Brain microvascular endothelial cell (primary cell): ENCODE measurements around the gene TARM1.

ENCODE experiments used
- DNase-seq: peaks from one replicate; pipeline ENCODE4 v3.0.0-alpha.2; 2020
- H3K27ac ChIP-seq: fragments of 250-450 bp; sonication (Bioruptor Pico); 2 replicates; pipeline ENCODE4 v1.5.1; 2020; ENCODE audit warnings: mild to moderate bottlenecking, moderate library complexity
- H3K27me3 ChIP-seq: fragments of 250-450 bp; sonication (Bioruptor Pico); replicated peaks from 2 replicates; pipeline ENCODE4 v1.5.1; 2020; ENCODE audit warnings: mild to moderate bottlenecking
- H3K36me3 ChIP-seq: fragments of 250-450 bp; sonication (Bioruptor Pico); replicated peaks from 2 replicates; pipeline ENCODE4 v1.5.1; 2020; ENCODE audit warnings: mild to moderate bottlenecking
- H3K4me3 ChIP-seq: 2 replicates; pipeline ENCODE4 v1.5.1; 2011; ENCODE audit warnings: low read depth, mild to moderate bottlenecking, control low read depth, low read length, moderate library complexity
- CTCF ChIP-seq: IDR thresholded peaks from 2 replicates; pipeline ENCODE4 v1.5.1; 2011; ENCODE audit warnings: low read depth, mild to moderate bottlenecking, moderate library complexity, low read length, control low read depth, inconsistent platforms; ENCODE audit errors: missing control alignments
- in situ Hi-C: cut with HindIII; loops from 2 replicates; pipeline ENCODE4 v1.10.0; 2017; ENCODE audit warnings: low sequenced_read_pairs, low pct_ligation_motif_present

The TARM1 gene

GRCh38 chr19:54125713-54126112 is 44.5 kb upstream of the TARM1 start:
- DNase-seq, result no peak
- TF ChIP-seq CTCF, result no peak
- Histone ChIP-seq H3K27me3 (no peaks in the 10 kb centered on the region), H3K36me3 (peaks cover 53% of the 10 kb centered on the region), H3K4me3 (no peak overlapping the region), H3K27ac (no peak overlapping the region)
- in situ Hi-C loops, result no loop called here

- no peak for TF ChIP-seq CTCF
- no peaks in the 10 kb centered on the region for H3K27me3 ChIP-seq
- DNase-seq, result no peak
- no peak overlapping the region for H3K4me3 ChIP-seq
- in situ Hi-C loops, result no loop called here
- H3K27ac ChIP-seq, result no peak overlapping the region
- H3K36me3 ChIP-seq, result peaks cover 63% of the 10 kb centered on the region
Measured at GRCh38 chr19:54124393-54124792, 43.2 kb upstream of the TARM1 start.

- in situ Hi-C loops, result no loop called here
- no peak overlapping the region for H3K4me3 ChIP-seq
- TF ChIP-seq CTCF, result no peak
- no peak overlapping the region for H3K27ac ChIP-seq
- no peak for DNase-seq
- no peaks in the 10 kb centered on the region for H3K27me3 ChIP-seq
- peaks cover 63% of the 10 kb centered on the region for H3K36me3 ChIP-seq
Measured at GRCh38 chr19:54123682-54124081, 42.5 kb upstream of the TARM1 start.

DNA sequence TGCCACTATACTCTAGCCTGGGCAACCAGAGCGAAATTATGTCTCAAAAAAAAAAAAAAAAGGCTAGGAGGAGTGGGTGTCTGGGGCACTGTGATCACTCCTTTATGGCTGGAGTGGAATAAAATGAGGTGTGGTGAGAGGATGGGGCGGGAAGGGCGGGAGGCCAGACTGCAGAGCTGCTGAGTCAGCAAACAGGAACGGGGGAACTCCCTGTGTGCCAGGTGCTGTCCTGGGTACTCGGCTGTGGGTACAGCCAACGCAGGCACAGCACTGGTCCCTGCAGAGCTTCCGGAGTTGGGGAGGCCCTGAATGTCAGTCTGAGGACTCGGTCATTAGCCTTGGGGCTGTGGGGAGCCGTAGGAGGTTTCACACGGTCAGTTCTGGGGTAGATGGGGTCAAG is 40.1 kb upstream of the TARM1 start:
- Histone ChIP-seq H3K27ac (no peak overlapping the region), H3K36me3 (peaks cover 56% of the 10 kb centered on the region), H3K4me3 (no peak overlapping the region), H3K27me3 (no peaks in the 10 kb centered on the region)
- TF ChIP-seq CTCF, result no peak
- in situ Hi-C loops, result no loop called here
- DNase-seq, result no peak

GRCh38 chr19:54115109-54116063 is 34.2 kb upstream of the TARM1 start, which contains the start of the genes PRPF31 and TFPT:
Gene PRPF31 (plus strand): TSS chr19:54115754. CDS start chr19:54118279, 2,525 bp downstream.
Gene TFPT (minus strand): TSS chr19:54115657. CDS start chr19:54115269, 388 bp downstream.
- TF ChIP-seq CTCF, result no peak
- no peaks in the 10 kb centered on the region for H3K27me3 ChIP-seq
- peak; percentile 99 for DNase-seq
- H3K27ac ChIP-seq, result peak within 1 kb of the TSS; percentile 91
- peaks cover 30% of the 10 kb centered on the region for H3K36me3 ChIP-seq
- in situ Hi-C loops, result no loop called here
- peak within 1 kb of the TSS; percentile 90 for H3K4me3 ChIP-seq
